ENCODE measurements around the gene HEXIM1.
A peak's percentile ranks its signal among the peaks of the same experiment; 100 is the strongest.

Gene HEXIM1

DNA sequence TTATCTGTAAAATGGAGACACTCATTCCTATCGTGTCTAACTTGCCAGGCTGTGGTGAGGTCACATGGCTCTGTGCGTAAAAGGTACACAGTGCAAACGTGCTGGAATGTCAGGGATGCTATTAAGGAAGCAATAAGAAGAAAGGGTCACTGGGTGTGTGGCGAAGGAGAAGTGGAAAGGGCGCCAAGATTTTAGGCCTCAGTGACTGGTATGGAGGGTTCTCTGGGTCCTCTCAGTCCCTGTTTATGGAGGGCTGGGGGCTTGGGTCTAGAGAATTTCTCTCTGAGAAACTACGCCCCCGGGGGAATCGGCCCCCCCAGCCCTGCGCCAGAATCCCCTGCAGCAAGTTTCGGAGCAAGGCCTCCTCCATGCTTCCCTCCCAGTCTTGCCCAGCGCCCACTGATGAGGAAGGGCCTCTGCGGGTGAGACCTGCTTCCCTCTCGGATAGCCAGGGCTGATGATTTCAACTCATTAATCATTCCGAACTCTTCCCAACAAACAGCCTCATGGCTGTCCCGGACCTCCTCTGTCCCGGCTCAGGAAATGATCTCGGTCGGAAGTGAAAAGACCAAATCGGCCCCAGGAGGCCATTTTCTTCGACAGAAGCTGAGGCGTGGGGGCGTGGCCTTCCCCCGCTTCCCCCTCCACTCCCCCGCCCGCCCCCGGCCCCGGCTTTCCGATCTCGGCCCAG, 1.2 kb upstream of the HEXIM1 start:
- DNase-seq, result peak in 3 of 5 experiments; percentile 40 to 88 (median 62)

- peak; percentile 29 to 97 (median 69) for DNase-seq
These were observed 593 bp upstream of the HEXIM1 start for GRCh38 chr17:45147581-45148182.

DNA sequence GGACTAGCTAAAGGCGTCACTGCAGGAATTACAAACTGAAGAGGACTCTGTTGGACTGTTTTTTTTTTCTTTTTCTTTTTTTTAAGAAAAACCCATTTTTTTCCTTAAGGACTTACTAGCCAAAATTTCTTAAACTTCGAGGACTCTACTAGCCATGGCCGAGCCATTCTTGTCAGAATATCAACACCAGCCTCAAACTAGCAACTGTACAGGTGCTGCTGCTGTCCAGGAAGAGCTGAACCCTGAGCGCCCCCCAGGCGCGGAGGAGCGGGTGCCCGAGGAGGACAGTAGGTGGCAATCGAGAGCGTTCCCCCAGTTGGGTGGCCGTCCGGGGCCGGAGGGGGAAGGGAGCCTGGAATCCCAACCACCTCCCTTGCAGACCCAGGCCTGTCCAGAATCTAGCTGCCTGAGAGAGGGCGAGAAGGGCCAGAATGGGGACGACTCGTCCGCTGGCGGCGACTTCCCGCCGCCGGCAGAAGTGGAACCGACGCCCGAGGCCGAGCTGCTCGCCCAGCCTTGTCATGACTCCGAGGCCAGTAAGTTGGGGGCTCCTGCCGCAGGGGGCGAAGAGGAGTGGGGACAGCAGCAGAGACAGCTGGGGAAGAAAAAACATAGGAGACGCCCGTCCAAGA, 878 bp downstream of the HEXIM1 start:
- DNase-seq, result peak; percentile 33 to 83 (median 64)

DNA sequence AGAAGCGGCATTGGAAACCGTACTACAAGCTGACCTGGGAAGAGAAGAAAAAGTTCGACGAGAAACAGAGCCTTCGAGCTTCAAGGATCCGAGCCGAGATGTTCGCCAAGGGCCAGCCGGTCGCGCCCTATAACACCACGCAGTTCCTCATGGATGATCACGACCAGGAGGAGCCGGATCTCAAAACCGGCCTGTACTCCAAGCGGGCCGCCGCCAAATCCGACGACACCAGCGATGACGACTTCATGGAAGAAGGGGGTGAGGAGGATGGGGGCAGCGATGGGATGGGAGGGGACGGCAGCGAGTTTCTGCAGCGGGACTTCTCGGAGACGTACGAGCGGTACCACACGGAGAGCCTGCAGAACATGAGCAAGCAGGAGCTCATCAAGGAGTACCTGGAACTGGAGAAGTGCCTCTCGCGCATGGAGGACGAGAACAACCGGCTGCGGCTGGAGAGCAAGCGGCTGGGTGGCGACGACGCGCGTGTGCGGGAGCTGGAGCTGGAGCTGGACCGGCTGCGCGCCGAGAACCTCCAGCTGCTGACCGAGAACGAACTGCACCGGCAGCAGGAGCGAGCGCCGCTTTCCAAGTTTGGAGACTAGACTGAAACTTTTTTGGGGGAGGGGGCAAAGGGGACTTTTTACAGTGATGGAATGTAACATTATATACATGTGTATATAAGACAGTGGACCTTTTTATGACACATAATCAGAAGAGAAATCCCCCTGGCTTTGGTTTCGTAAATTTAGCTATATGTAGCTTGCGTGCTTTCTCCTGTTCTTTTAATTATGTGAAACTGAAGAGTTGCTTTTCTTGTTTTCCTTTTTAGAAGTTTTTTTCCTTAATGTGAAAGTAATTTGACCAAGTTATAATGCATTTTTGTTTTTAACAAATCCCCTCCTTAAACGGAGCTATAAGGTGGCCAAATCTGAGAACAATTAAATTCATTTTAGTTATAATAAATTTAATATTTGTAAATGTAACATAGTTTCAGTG, 1.7 kb downstream of the HEXIM1 start:
- DNase-seq, result peak in 2 of 5 experiments; percentile 17 to 56

DNA sequence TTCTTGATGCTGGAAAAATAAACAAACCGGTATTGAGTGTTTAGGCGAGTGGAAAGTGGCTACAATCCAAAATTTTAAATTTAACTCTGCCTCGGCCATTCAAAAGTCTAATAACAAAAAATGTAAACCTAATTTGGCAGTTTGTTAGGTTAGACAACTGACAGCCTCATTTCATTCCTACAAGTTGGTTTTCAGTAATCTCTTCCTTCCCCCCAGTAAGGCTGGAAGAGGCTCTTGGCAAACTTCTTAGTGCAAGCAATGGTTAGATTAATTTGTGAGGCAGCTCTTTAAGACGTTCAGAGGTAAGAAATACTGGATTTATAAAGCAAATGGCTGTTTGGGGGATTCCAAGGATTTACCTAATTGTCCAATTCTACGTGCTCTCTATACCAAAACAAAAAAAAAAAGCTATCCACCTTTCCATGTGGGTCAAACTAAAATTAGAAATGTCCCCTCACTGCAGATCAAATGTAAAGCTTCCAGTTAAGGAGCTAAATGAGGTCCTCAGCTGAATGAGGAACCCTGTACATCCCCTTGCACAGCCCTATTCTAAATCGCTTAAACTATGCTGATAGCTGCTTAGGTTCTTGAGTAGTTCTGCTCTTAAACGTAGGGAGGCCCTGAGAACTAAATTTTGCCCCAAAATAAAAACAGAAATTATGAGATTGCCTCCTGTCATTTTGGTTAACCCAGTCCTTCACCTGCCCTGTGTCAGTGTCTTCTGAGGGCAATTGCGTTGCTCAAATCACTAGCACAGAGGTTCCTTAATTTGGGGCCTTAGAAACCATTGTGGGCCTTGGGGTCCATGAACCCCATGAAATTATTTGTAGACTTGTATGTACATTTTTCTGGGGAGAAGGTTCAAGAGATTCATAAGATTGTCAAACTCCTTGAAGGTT, 2.9 kb downstream of the HEXIM1 start:
- DNase-seq, result no peak

GRCh38 chr17:45155029-45155428, 6.8 kb downstream of the HEXIM1 start:
- DNase-seq, result no peak

DNA sequence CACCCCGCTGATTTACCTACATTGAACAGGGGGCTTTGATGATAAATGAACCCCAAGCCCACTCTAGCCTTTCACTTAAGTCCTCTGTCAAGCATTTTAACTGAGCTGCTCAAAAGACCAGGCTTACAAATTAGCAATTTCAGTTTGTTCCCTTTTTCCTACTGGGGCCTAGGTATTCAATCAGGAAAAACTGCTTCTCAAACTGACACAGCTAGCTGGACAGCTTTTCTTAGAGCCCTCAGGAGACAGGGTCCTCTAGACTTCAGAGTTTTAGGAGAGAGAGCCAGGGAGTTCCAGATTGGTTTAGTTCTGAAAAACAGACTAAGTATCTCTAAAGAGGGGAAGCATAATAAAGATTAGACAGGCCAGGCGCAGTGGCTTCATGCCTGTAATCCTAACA, 7.2 kb downstream of the HEXIM1 start:
- no peak for DNase-seq

DNA sequence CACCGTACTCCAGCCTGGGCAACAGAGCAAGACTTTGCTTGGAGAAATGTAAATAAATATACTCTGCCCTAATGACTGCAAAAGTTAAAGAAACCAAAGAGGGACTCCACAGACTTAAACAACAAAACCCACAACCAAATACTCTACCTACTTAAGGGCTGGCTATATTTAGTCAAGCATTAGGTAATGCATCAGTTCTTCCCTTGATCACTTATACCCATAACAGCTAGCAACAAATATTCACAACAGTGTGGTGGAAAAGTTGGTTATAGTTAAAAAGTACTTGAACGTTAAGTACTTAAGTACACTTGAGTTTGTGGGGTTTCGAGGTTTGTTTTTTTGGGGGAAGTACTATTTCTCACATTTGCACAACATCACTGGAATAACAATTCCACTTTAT, 8.0 kb downstream of the HEXIM1 start:
- no peak for DNase-seq

GRCh38 chr17:45160447-45161287, 12.4 kb downstream of the HEXIM1 start:
- peak in 4 of 5 experiments; percentile 23 to 66 (median 50) for DNase-seq

- peak; percentile 91 to 100 (median 98) for DNase-seq
These were observed 13.2 kb downstream of the HEXIM1 start, which contains the start of gene HEXIM2 for GRCh38 chr17:45161288-45162024. HEXIM2 (plus strand) TSS chr17:45161875; CDS start chr17:45162794, 919 bp downstream.

GRCh38 chr17:45162025-45162687, 13.9 kb downstream of the HEXIM1 start:
- DNase-seq, result no peak

- DNase-seq, result no peak
These were observed 16.5 kb downstream of the HEXIM1 start for GRCh38 chr17:45164734-45165269.

GRCh38 chr17:45168991-45169752, 20.9 kb downstream of the HEXIM1 start:
- no peak for DNase-seq

GRCh38 chr17:45170280-45170930, 22.1 kb downstream of the HEXIM1 start:
- DNase-seq, result no peak

DNA sequence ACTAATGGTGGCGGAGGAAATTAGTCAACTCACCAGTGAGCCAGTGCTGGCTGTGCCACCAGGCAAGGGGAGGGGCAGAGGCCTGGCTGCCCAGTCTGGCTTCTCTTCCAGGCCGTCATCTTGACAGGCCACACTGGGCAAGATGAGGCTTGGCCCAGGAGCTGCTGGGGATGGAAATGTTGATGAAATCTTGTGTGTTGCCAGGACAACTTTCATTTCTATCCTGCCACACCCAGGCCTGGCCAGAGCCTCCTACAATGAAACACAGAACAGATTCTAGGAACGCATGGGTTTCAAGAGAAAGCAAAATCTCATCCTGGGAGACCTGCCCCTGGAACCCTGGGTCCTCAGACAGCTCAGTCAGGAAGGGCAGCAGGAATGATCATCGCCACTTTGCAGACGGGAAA, 22.7 kb downstream of the HEXIM1 start:
- no peak for DNase-seq

GRCh38 chr17:45171338-45172231, 23.3 kb downstream of the HEXIM1 start:
- no peak for DNase-seq

GRCh38 chr17:45172232-45172540, 23.9 kb downstream of the HEXIM1 start:
- no peak for DNase-seq
